Keratinocyte (primary cell): ENCODE measurements around the gene FAHD1. TPM values are rescaled to one million over a fixed set of nuclear protein-coding genes. Genes with fewer than 3 reads are reported as not detected.

ENCODE experiments used
- DNase-seq: peaks from one replicate; pipeline ENCODE4 v3.0.0-alpha.2; 2011; ENCODE audit warnings: low read depth, missing footprints, low spot score
- FAIRE-seq: peaks from 2 replicates; lab custom pipeline; 2011; peaks lifted over from hg19 to GRCh38; lab: Jason Lieb, UNC
- H2AFZ ChIP-seq: 2 replicates; pipeline ENCODE4 v1.6.0; 2012; ENCODE audit warnings: low read length, control low read depth, inconsistent platforms; ENCODE audit not compliant: control insufficient read depth
- H3K27ac ChIP-seq: 2 replicates; pipeline ENCODE4 v1.5.1; 2011; ENCODE audit warnings: low read length; ENCODE audit not compliant: control insufficient read depth, insufficient read depth
- H3K27me3 ChIP-seq: 3 replicates; pipeline ENCODE4 v1.6.0; 2011; ENCODE audit warnings: low read length; ENCODE audit not compliant: control insufficient read depth, insufficient read depth; ENCODE audit errors: extremely low read depth
- H3K36me3 ChIP-seq, 2 experiments: 2 replicates in 1 of 2; 3 replicates in 1 of 2; pipeline ENCODE4 v1.5.1; 2011; ENCODE audit warnings: low read length in 2 of 2, mild to moderate bottlenecking in 1 of 2; ENCODE audit not compliant: control insufficient read depth in 2 of 2, insufficient read depth in 2 of 2; ENCODE audit errors: extremely low read depth in 1 of 2
- H3K4me1 ChIP-seq: 3 replicates; pipeline ENCODE4 v1.5.1; 2011; ENCODE audit warnings: low read length; ENCODE audit not compliant: control insufficient read depth, insufficient read depth; ENCODE audit errors: extremely low read depth
- H3K4me2 ChIP-seq: 3 replicates; pipeline ENCODE4 v1.6.0; 2011; ENCODE audit warnings: low read depth, low read length; ENCODE audit not compliant: control insufficient read depth, insufficient read depth; ENCODE audit errors: extremely low read depth
- H3K4me3 ChIP-seq, 3 experiments: fragments of 200-600 bp in 1 of 3; sonication (generic) in 1 of 3; 2 replicates in 2 of 3; 3 replicates in 1 of 3; pipeline ENCODE4 v1.5.1; 2011 to 2016; ENCODE audit warnings: low read length in 3 of 3, mild to moderate bottlenecking in 3 of 3, control low read depth in 2 of 3, inconsistent platforms in 1 of 3, low read depth in 1 of 3, mixed read lengths in 1 of 3, mixed run types in 1 of 3, moderate library complexity in 1 of 3; ENCODE audit not compliant: control insufficient read depth in 2 of 3, insufficient read depth in 2 of 3; ENCODE audit errors: extremely low read depth in 1 of 3
- H3K79me2 ChIP-seq: 2 replicates; pipeline ENCODE4 v1.6.0; 2012; ENCODE audit warnings: low read length; ENCODE audit not compliant: control insufficient read depth, insufficient read depth
- H3K9ac ChIP-seq: 3 replicates; pipeline ENCODE4 v1.6.0; 2011; ENCODE audit warnings: low read length; ENCODE audit not compliant: control insufficient read depth, insufficient read depth; ENCODE audit errors: extremely low read depth
- H3K9me1 ChIP-seq: 3 replicates; pipeline ENCODE4 v1.6.0; 2011; ENCODE audit warnings: low read length; ENCODE audit not compliant: control insufficient read depth, insufficient read depth; ENCODE audit errors: extremely low read depth
- H3K9me3 ChIP-seq: 2 replicates; pipeline ENCODE4 v1.5.1; 2012; ENCODE audit warnings: low read depth, low read length; ENCODE audit not compliant: control insufficient read depth
- H4K20me1 ChIP-seq: 3 replicates; pipeline ENCODE4 v1.6.0; 2011; ENCODE audit warnings: low read length; ENCODE audit not compliant: control insufficient read depth, insufficient read depth; ENCODE audit errors: extremely low read depth
- CTCF ChIP-seq, 3 experiments: IDR thresholded peaks in 1 of 3; conservative IDR thresholded peaks in 1 of 3; optimal IDR thresholded peaks in 1 of 3; 2 replicates in 2 of 3; 3 replicates in 1 of 3; pipeline versions ENCODE3 to v1.5.1; 2011; ENCODE audit warnings: low read length in 3 of 3, mild to moderate bottlenecking in 3 of 3, moderate library complexity in 2 of 3, control low read depth in 1 of 3, inconsistent platforms in 1 of 3; ENCODE audit not compliant: insufficient read depth in 2 of 3; ENCODE audit errors: extremely low read depth in 1 of 3
- EZH2 ChIP-seq: IDR thresholded peaks from one replicate; pipeline ENCODE4 v1.6.1; 2012; ENCODE audit warnings: inconsistent platforms, mild to moderate bottlenecking, low read length, moderate library complexity
- dilution Hi-C: fragments of 300-500 bp; cut with MboI; formaldehyde crosslinking; loops from one replicate; pipeline ENCODE4 v1.7.0; 2020; ENCODE audit warnings: low sequenced_read_pairs; ENCODE audit not compliant: extremely low pct_ligation_motif_present
- polyA plus RNA-seq, 5 experiments: library from polyadenylated mRNA; depleted of rRNA in 3 of 5; stranded (reverse) in 3 of 5; stranded (forward) in 1 of 5; unstranded in 1 of 5; fragments of >200 nt; gene quantifications; 1 replicate in 1 of 5; 2 replicates in 3 of 5; 3 replicates in 1 of 5; pipeline versions ENCODE4 v1.2.1 to v1.2.3, GENCODE V29; 2011 to 2012; ENCODE audit warnings: missing spikeins in 2 of 5, low read depth in 1 of 5, low replicate concordance in 1 of 5

FAHD1 gene
- polyA plus RNA-seq, 1 donor (not counting 4 experiments of a cell fraction or from before 2014, with no cell fraction given): 29.4 TPM

DNA sequence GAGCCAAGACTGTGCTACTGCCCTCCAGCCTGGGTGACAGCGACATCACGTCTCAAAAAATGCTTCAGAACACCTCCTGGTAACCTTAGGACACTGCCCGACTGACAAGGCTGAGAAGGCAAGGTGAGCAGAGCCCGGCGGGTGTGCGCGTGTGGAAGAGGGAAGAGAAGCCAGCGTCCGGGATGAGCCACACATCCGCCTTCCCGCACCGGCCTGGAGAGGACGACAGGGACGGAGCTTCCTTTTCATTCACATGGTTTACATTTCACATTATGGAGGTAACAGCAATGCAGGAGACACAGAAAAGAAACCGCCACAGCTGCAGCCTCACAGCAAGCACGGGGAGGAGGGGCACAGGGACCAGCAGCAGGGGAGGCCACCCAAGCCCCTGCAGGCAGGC is 16.9 kb upstream of the FAHD1 start:
- H3K27me3 ChIP-seq: no peaks in the 10 kb centered on the region

DNA sequence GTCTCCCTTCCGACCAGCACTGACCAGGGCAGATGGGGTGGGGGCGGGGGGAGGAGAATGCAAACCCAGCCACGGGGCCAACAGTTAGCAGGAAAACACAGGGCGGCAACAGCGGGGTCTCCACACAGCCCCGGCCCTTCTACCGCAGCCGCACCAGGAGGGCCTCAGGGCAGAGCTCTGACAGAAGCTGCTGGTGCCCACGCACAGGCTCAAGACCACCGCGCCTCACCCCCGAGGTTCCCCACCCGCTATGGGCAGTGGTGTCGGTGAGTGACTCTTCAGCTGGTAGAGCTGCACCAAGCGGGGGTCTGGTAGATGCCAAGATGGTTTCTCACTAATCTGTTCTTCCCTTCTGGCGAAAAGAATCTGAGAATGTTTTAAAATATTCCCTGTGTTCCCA is 16.5 kb upstream of the FAHD1 start:
- Histone ChIP-seq H3K27ac (no peak overlapping the region), H3K4me3 (no peak overlapping the region), H3K4me2 (no peak overlapping the region), H4K20me1 (no peaks in the 10 kb centered on the region), H2AFZ (no peak overlapping the region), H3K27me3 (no peaks in the 10 kb centered on the region), H3K79me2 (no peaks in the 10 kb centered on the region), H3K9me1 (no peaks in the 10 kb centered on the region), H3K4me1 (no peaks in the 10 kb centered on the region), H3K9ac (no peak overlapping the region), H3K9me3 (no peaks in the 10 kb centered on the region), H3K36me3 (peaks cover 0 to 5% of the 10 kb centered on the region in 2 experiments)
- dilution Hi-C loops: no loop called here
- no peak for TF ChIP-seq CTCF (optimal IDR thresholded peaks at IDR 0.05 in 1 of 3, IDR thresholded peaks at IDR 0.05 in 1 of 3, conservative IDR thresholded peaks at IDR 0.05 in 1 of 3; ENCODE audit: extremely low read depth in 1 of 3, insufficient read depth in 2 of 3, low read length in 3 of 3)
- no peak for TF ChIP-seq EZH2
- DNase-seq: no peak
- no peak for FAIRE-seq

More for the DNA sequence above, 16.9 kb upstream of the FAHD1 start:
- no peaks in the 10 kb centered on the region for H3K4me1 ChIP-seq
- no peaks in the 10 kb centered on the region for H3K79me2 ChIP-seq
- no peaks in the 10 kb centered on the region for H4K20me1 ChIP-seq
- no peak overlapping the region for H3K27ac ChIP-seq
- no peak overlapping the region for H2AFZ ChIP-seq
- no peak for FAIRE-seq
- H3K9me3 ChIP-seq: no peaks in the 10 kb centered on the region
- H3K9ac ChIP-seq: no peak overlapping the region
- no peaks in the 10 kb centered on the region for H3K9me1 ChIP-seq
- DNase-seq: no peak
- H3K4me2 ChIP-seq: no peak overlapping the region
- no peak overlapping the region for H3K4me3 ChIP-seq
- no peak for TF ChIP-seq CTCF (optimal IDR thresholded peaks at IDR 0.05 in 1 of 3, IDR thresholded peaks at IDR 0.05 in 1 of 3, conservative IDR thresholded peaks at IDR 0.05 in 1 of 3; ENCODE audit: extremely low read depth in 1 of 3, insufficient read depth in 2 of 3, low read length in 3 of 3)
- no peak for TF ChIP-seq EZH2
- dilution Hi-C loops: no loop called here
- H3K36me3 ChIP-seq: peaks cover 0 to 3% of the 10 kb centered on the region in 2 experiments
